ENCODE data around the gene TRIM2. TPM values are rescaled to one million over a fixed set of nuclear protein-coding genes. Genes with fewer than 3 reads are reported as not detected.

Gene TRIM2
- total RNA-seq (1 to 10 TPM; 3.5 to 8.4 (median 4.4) TPM), total RNA-seq (0.64 to 9.2 (median 3.9) reads per million in 29 experiments)
- total RNA-seq (2013): 4.3 TPM

DNA sequence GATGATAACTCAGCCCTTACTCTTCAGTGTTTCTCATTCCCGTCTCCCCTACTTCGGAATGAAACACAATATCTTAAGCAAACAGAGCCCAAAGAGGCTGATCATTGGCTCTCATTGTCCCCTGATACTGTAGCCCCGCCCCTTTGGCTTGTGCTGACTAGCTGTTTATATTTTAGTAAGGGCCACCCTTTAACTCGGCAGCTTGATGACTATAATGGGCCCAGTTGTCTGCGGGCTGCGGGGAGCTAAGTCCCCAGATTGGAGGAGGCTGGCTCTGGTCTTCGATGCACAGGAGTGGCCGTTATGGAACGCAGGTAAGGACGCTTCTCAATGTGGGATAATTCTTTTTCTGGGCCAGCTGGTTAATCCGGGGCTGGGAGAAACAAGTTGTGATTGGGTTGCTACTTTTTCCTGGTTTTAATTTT is at the start of gene TRIM2:
Gene TRIM2 (plus strand): TSS at position 197 of the 425 bp plus-strand sequence. CDS start 88 bp downstream, at position 285.
- Histone ChIP-seq H3K36me3 (ENCODE audit: control insufficient read depth in 2 of 2, extremely low read depth in 1 of 2, insufficient read depth in 1 of 2, low read length in 1 of 2) (no peaks in the 10 kb centered on the region), H3K27ac (ENCODE audit: low read length) (peak within 1 kb of the TSS; percentile 37), H3K4me1 (ENCODE audit: control insufficient read depth in 1 of 2, extremely low read depth in 1 of 2, insufficient read depth in 2 of 2, low read length in 2 of 2) (peaks cover 12 to 28% of the 10 kb centered on the region in 2 experiments), H3K4me3 (ENCODE audit: control insufficient read depth in 1 of 2, extremely low read depth in 1 of 2, low read length in 1 of 2) (peak within 1 kb of the TSS in 1 of 2 donors; percentile 34), H3K9me3 (no peaks in the 10 kb centered on the region), H3K27me3 (replicated peaks in 1 of 2; ENCODE audit: control insufficient read depth in 2 of 2, extremely low read depth in 1 of 2, insufficient read depth in 2 of 2, low read length in 1 of 2) (peaks cover 0 to 5% of the 10 kb centered on the region in 2 experiments)
- Mint-ChIP-seq H3K27me3 (no peaks in the 10 kb centered on the region), H3K36me3 (no peaks in the 10 kb centered on the region), H3K27ac (peak within 1 kb of the TSS; percentile 79 to 84), H3K4me1 (peaks cover 17 to 35% (median 28%) of the 10 kb centered on the region in 3 donors), H3K9me3 (no peaks in the 10 kb centered on the region), H3K4me3 (peak within 1 kb of the TSS; percentile 63 to 71 (median 66))
- 87% methylated on average over 6 of the region's 11 CpGs for WGBS (ENCODE audit: insufficient coverage)
- ATAC-seq (replicated peaks in 1 of 4) (no peak), DNase-seq (no peak)
- ChIA-PET CTCF (interaction anchor here in 1 of 2 donors (1.5 kb wide), 1 partner anchor 62 kb away, joined by 3 read pairs; no protein-coding TSS in a partner anchor), POLR2A (no interaction called here)

DNA sequence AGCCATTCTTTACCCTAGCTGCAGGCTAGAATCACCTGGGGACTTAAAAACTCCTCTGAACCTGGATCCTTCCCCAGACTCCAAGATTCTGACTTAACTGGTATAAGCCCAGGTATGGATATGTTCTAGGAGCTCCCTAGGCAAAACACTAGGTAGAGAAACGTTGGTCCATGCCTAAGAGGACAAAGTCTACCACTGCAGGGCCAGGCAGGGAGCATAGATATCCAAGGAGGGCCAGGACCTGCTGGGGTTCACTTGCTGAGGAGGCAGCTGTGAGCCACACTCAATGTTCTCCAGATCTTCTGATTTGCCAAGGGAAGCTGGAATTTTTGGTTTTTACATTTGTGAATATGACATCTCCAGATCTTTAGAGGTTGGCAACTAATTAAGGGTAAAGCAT is 48.6 kb upstream of the TRIM2 start:
- DNase-seq (no peak), ATAC-seq (replicated peaks in 1 of 4) (no peak)
- no peaks in the 10 kb centered on the region for H3K9me3 ChIP-seq
- H3K4me3 ChIP-seq (ENCODE audit: control insufficient read depth in 1 of 2, extremely low read depth in 1 of 2, low read length in 1 of 2): no peak overlapping the region
- ChIA-PET CTCF (interaction anchor here (0.6 to 1.1 kb wide), 3 partner anchors 8 to 28 kb away, joined by 3 to 5 read pairs (median 4); no protein-coding TSS in a partner anchor), POLR2A (interaction anchor here in 1 of 2 donors (0.6 kb wide), 1 partner anchor 314 kb away, joined by 5 read pairs; no protein-coding TSS in a partner anchor)
- 33% methylated on average over 1 of the region's 1 CpG for WGBS (ENCODE audit: insufficient coverage)
- Mint-ChIP-seq H3K4me1 (peaks cover 25 to 53% (median 31%) of the 10 kb centered on the region in 3 donors), H3K4me3 (no peak overlapping the region), H3K36me3 (no peaks in the 10 kb centered on the region), H3K9me3 (no peaks in the 10 kb centered on the region), H3K27ac (peak overlapping the region in 1 of 2 donors; percentile 10), H3K27me3 (no peaks in the 10 kb centered on the region)
- H3K27ac ChIP-seq (ENCODE audit: low read length): no peak overlapping the region
- no peaks in the 10 kb centered on the region for H3K36me3 ChIP-seq (ENCODE audit: control insufficient read depth in 2 of 2, extremely low read depth in 1 of 2, insufficient read depth in 1 of 2, low read length in 1 of 2)
- peaks cover 0 to 12% of the 10 kb centered on the region in 2 experiments for H3K27me3 ChIP-seq (replicated peaks in 1 of 2; ENCODE audit: control insufficient read depth in 2 of 2, extremely low read depth in 1 of 2, insufficient read depth in 2 of 2, low read length in 1 of 2)
- peaks cover 10 to 26% of the 10 kb centered on the region in 2 experiments for H3K4me1 ChIP-seq (ENCODE audit: control insufficient read depth in 1 of 2, extremely low read depth in 1 of 2, insufficient read depth in 2 of 2, low read length in 2 of 2)

- Mint-ChIP-seq H3K27me3 (no peaks in the 10 kb centered on the region), H3K27ac (peak overlapping the region in 1 of 2 donors; percentile 10), H3K4me1 (peaks cover 25 to 53% (median 31%) of the 10 kb centered on the region in 3 donors), H3K4me3 (peak overlapping the region in 1 of 3 donors; percentile 3), H3K36me3 (no peaks in the 10 kb centered on the region), H3K9me3 (no peaks in the 10 kb centered on the region)
- no CpG with 5 or more reads among the region's 4 CpGs for WGBS (ENCODE audit: insufficient coverage)
- Histone ChIP-seq H3K4me1 (ENCODE audit: control insufficient read depth in 1 of 2, extremely low read depth in 1 of 2, insufficient read depth in 2 of 2, low read length in 2 of 2) (peaks cover 10 to 26% of the 10 kb centered on the region in 2 experiments), H3K4me3 (ENCODE audit: control insufficient read depth in 1 of 2, extremely low read depth in 1 of 2, low read length in 1 of 2) (no peak overlapping the region), H3K9me3 (no peaks in the 10 kb centered on the region), H3K36me3 (ENCODE audit: control insufficient read depth in 2 of 2, extremely low read depth in 1 of 2, insufficient read depth in 1 of 2, low read length in 1 of 2) (no peaks in the 10 kb centered on the region), H3K27ac (ENCODE audit: low read length) (no peak overlapping the region), H3K27me3 (replicated peaks in 1 of 2; ENCODE audit: control insufficient read depth in 2 of 2, extremely low read depth in 1 of 2, insufficient read depth in 2 of 2, low read length in 1 of 2) (peaks cover 0 to 12% of the 10 kb centered on the region in 2 experiments)
- ChIA-PET CTCF (interaction anchor here (0.6 to 2.0 kb wide), 4 partner anchors 8 to 73 kb away, joined by 3 to 5 read pairs (median 4); no protein-coding TSS in a partner anchor), POLR2A (interaction anchor here in 1 of 2 donors (0.6 kb wide), 1 partner anchor 314 kb away, joined by 5 read pairs; no protein-coding TSS in a partner anchor)
- peak in 1 of 4 experiments; percentile 21 for ATAC-seq (replicated peaks in 1 of 4)
- DNase-seq: peak in 20 of 35 experiments; percentile 6 to 53 (median 22)
Measured at GRCh38 chr4:153156263-153156662, 48.0 kb upstream of the TRIM2 start.

- ATAC-seq (replicated peaks in 1 of 4) (no peak), DNase-seq (no peak)
- Histone ChIP-seq H3K27ac (ENCODE audit: low read length) (no peak overlapping the region), H3K9me3 (no peaks in the 10 kb centered on the region), H3K4me3 (ENCODE audit: control insufficient read depth in 1 of 2, extremely low read depth in 1 of 2, low read length in 1 of 2) (no peak overlapping the region), H3K27me3 (replicated peaks in 1 of 2; ENCODE audit: control insufficient read depth in 2 of 2, extremely low read depth in 1 of 2, insufficient read depth in 2 of 2, low read length in 1 of 2) (peaks cover 0 to 12% of the 10 kb centered on the region in 2 experiments), H3K36me3 (ENCODE audit: control insufficient read depth in 2 of 2, extremely low read depth in 1 of 2, insufficient read depth in 1 of 2, low read length in 1 of 2) (no peaks in the 10 kb centered on the region), H3K4me1 (ENCODE audit: control insufficient read depth in 1 of 2, extremely low read depth in 1 of 2, insufficient read depth in 2 of 2, low read length in 2 of 2) (peaks cover 10 to 26% of the 10 kb centered on the region in 2 experiments)
- Mint-ChIP-seq H3K27me3 (no peaks in the 10 kb centered on the region), H3K4me1 (peaks cover 25 to 50% (median 28%) of the 10 kb centered on the region in 3 donors), H3K27ac (no peak overlapping the region), H3K4me3 (no peak overlapping the region), H3K9me3 (no peaks in the 10 kb centered on the region), H3K36me3 (no peaks in the 10 kb centered on the region)
- ChIA-PET CTCF (interaction anchor here (0.7 to 2.0 kb wide), 3 partner anchors 14 to 73 kb away, joined by 4 to 5 read pairs (median 4); no protein-coding TSS in a partner anchor), POLR2A (no interaction called here)
- 80% methylated on average over 2 of the region's 5 CpGs for WGBS (ENCODE audit: insufficient coverage)
Measured at GRCh38 chr4:153156721-153157120, 47.5 kb upstream of the TRIM2 start.

GRCh38 chr4:153159016-153159415 is 45.2 kb upstream of the TRIM2 start:
- no peaks in the 10 kb centered on the region for H3K9me3 ChIP-seq
- WGBS (ENCODE audit: insufficient coverage): no CpG with 5 or more reads among the region's 4 CpGs
- DNase-seq (peak in 1 of 35 experiments; percentile 25), ATAC-seq (replicated peaks in 1 of 4) (peak in 1 of 4 experiments; percentile 54)
- Mint-ChIP-seq H3K27ac (no peak overlapping the region), H3K4me3 (no peak overlapping the region), H3K4me1 (peaks cover 12 to 35% (median 13%) of the 10 kb centered on the region in 3 donors), H3K27me3 (no peaks in the 10 kb centered on the region), H3K36me3 (no peaks in the 10 kb centered on the region), H3K9me3 (no peaks in the 10 kb centered on the region)
- no peak overlapping the region for H3K4me3 ChIP-seq (ENCODE audit: control insufficient read depth in 1 of 2, extremely low read depth in 1 of 2, low read length in 1 of 2)
- peaks cover 4 to 5% of the 10 kb centered on the region in 2 experiments for H3K4me1 ChIP-seq (ENCODE audit: control insufficient read depth in 1 of 2, extremely low read depth in 1 of 2, insufficient read depth in 2 of 2, low read length in 2 of 2)
- CTCF ChIA-PET: interaction anchor here (0.6 to 1.2 kb wide), 5 partner anchors 10 to 228 kb away, joined by 3 to 8 read pairs (median 5); no protein-coding TSS in a partner anchor
- POLR2A ChIA-PET: no interaction called here
- peaks cover 0 to 3% of the 10 kb centered on the region in 2 experiments for H3K27me3 ChIP-seq (replicated peaks in 1 of 2; ENCODE audit: control insufficient read depth in 2 of 2, extremely low read depth in 1 of 2, insufficient read depth in 2 of 2, low read length in 1 of 2)
- no peaks in the 10 kb centered on the region for H3K36me3 ChIP-seq (ENCODE audit: control insufficient read depth in 2 of 2, extremely low read depth in 1 of 2, insufficient read depth in 1 of 2, low read length in 1 of 2)
- H3K27ac ChIP-seq (ENCODE audit: low read length): no peak overlapping the region

DNA sequence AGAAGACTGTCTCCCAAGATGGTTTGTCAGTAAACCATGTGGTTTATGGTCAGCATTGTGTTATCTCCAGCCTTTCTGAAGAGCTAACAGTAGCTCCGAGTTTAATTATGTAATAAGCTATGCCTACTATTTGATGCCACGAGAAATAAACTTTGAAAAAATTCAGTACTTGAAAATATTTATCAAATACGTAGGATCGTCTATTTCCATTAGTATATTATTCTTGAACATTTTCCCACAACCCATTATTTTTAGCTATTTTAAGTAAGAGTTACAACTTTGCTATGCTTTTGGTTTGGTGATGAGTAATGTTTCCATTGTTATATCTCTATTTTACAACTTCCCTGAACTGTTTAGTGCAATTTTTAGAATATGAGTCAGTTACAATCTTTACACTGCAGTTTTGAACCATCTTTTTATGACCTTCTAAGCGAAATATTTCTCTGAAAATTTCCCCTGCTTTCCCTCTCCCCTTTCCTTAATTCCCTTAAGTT is 44.5 kb upstream of the TRIM2 start:
- H3K27me3 Mint-ChIP-seq: no peaks in the 10 kb centered on the region
- no peak overlapping the region for H3K27ac Mint-ChIP-seq
- no CpG with 5 or more reads among the region's 5 CpGs for WGBS (ENCODE audit: insufficient coverage)
- Histone ChIP-seq H3K36me3 (ENCODE audit: control insufficient read depth in 2 of 2, extremely low read depth in 1 of 2, insufficient read depth in 1 of 2, low read length in 1 of 2) (no peaks in the 10 kb centered on the region), H3K4me1 (ENCODE audit: control insufficient read depth in 1 of 2, extremely low read depth in 1 of 2, insufficient read depth in 2 of 2, low read length in 2 of 2) (no peaks in the 10 kb centered on the region), H3K9me3 (no peaks in the 10 kb centered on the region), H3K4me3 (ENCODE audit: control insufficient read depth in 1 of 2, extremely low read depth in 1 of 2, low read length in 1 of 2) (no peak overlapping the region), H3K27me3 (replicated peaks in 1 of 2; ENCODE audit: control insufficient read depth in 2 of 2, extremely low read depth in 1 of 2, insufficient read depth in 2 of 2, low read length in 1 of 2) (peaks cover 0 to 3% of the 10 kb centered on the region in 2 experiments), H3K27ac (ENCODE audit: low read length) (no peak overlapping the region)
- no peaks in the 10 kb centered on the region for H3K36me3 Mint-ChIP-seq
- H3K4me3 Mint-ChIP-seq: no peak overlapping the region
- H3K4me1 Mint-ChIP-seq: peaks cover 8 to 28% (median 9%) of the 10 kb centered on the region in 3 donors
- no peak for ATAC-seq (replicated peaks in 1 of 4)
- peaks cover 0 to 3% (median 0%) of the 10 kb centered on the region in 3 donors for H3K9me3 Mint-ChIP-seq
- POLR2A ChIA-PET: no interaction called here
- DNase-seq: no peak
- CTCF ChIA-PET: interaction anchor here (0.6 to 1.3 kb wide), 10 partner anchors 11 to 379 kb away, joined by 3 to 8 read pairs (median 4); no protein-coding TSS in a partner anchor
